ENCODE results near the gene CLDN14.

The CLDN14 gene

DNA sequence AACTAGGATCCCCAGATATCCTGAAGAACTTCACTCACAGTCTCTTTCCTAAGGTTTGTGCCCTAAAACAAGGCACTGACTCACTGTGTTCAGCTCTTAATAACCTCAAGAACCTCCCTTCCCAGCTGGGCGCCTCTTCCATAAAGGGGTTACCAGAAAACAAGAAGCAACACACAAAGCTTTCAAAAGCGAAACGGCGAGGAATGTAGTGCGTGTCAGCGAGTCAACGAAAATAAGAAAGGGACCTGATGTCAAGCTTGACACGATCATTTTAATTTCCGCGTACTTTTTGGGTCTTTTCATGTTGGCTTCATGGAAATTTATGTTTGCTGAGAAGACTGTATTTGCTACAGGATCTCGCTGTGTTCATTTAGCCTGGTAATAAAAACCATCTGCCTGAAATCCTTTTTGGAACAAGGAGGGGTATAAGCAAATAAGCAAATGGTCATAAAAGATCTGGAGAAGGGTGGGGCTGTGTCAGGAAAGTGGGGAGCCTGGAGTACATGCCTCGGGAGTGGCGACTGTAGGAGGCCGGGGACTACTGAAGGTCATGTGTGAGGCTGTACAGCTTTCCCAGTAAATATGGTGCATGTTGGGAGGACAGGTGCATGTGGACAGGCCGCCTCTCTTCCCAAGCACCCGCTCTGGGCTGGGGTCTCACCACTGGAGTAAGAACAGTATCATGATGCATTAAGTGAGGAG, 11.4 kb upstream of the CLDN14 start:
- ATAC-seq (replicated peaks; ENCODE audit: extremely low read depth, poor library complexity, severe bottlenecking) (no peak), DNase-seq (ENCODE audit: low spot score in 2 of 2) (no peak)
- H3K9me3 Mint-ChIP-seq: no peaks in the 10 kb centered on the region
- peaks cover 22% of the 10 kb centered on the region for H3K27me3 Mint-ChIP-seq
- no peak overlapping the region for H3K27ac Mint-ChIP-seq (ENCODE audit: low read depth)
- no peaks in the 10 kb centered on the region for H3K4me1 Mint-ChIP-seq
- no peak overlapping the region for H3K4me3 Mint-ChIP-seq
- no peaks in the 10 kb centered on the region for H3K36me3 Mint-ChIP-seq (ENCODE audit: insufficient read depth)

DNA sequence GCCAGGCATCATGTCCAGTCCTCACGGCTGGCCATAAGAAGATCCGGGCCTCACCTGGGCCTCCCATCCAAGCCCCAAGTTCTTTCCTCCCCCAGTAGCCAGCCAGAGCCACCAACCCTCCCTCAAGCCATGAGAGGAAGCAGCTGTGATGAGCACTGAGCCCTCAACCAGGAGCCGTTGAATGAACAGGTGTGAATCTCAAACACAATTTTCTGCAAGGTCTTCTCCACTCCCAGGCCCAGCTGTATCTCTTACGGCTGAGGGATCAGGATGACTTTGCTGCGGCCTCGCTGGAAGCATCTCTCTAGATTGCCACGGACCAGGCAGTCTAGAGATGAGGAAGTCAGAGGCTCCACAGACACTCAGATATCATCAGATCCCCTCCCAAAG, 9.8 kb upstream of the CLDN14 start:
- Mint-ChIP-seq H3K4me1 (no peaks in the 10 kb centered on the region), H3K36me3 (ENCODE audit: insufficient read depth) (no peaks in the 10 kb centered on the region), H3K4me3 (no peak overlapping the region), H3K27me3 (peaks cover 32% of the 10 kb centered on the region), H3K9me3 (no peaks in the 10 kb centered on the region), H3K27ac (ENCODE audit: low read depth) (no peak overlapping the region)
- DNase-seq (ENCODE audit: low spot score in 2 of 2): no peak
- no peak for ATAC-seq (replicated peaks; ENCODE audit: extremely low read depth, poor library complexity, severe bottlenecking)

DNA sequence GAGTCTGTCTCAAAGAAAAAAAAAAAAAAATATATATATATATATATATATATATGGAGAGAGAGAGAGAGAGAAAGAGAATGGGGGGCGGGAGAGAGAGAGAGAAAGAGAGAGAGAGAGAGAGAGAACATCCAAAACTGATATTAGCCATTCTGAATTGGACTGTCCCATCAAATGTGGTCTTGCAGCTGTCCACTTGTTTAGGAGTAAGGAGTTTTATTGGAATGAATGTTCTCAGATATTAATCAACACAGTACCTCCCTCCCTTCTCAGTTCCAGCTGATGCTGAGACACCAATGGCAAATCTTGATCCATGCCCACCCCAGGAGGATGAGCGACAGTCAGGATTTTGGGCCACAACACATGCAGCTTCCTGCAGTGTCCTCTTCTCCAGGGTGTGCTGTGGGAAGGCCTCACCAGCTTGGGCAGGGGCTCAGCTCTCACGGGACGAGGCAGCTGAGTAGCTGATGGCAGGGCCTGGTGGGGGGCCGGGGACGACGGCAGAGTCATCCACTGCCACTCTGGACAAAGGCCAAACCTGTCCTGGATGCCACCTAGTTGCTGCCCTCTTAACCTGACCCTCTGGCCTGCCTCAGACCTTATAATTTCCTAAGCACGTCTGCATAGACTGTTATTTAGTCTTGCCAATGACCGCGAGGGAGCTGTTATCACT, 9.3 kb upstream of the CLDN14 start:
- DNase-seq (ENCODE audit: low spot score in 2 of 2) (no peak), ATAC-seq (replicated peaks; ENCODE audit: extremely low read depth, poor library complexity, severe bottlenecking) (no peak)
- Mint-ChIP-seq H3K4me1 (no peaks in the 10 kb centered on the region), H3K36me3 (ENCODE audit: insufficient read depth) (no peaks in the 10 kb centered on the region), H3K27me3 (peaks cover 32% of the 10 kb centered on the region), H3K4me3 (no peak overlapping the region), H3K27ac (ENCODE audit: low read depth) (no peak overlapping the region), H3K9me3 (no peaks in the 10 kb centered on the region)

DNA sequence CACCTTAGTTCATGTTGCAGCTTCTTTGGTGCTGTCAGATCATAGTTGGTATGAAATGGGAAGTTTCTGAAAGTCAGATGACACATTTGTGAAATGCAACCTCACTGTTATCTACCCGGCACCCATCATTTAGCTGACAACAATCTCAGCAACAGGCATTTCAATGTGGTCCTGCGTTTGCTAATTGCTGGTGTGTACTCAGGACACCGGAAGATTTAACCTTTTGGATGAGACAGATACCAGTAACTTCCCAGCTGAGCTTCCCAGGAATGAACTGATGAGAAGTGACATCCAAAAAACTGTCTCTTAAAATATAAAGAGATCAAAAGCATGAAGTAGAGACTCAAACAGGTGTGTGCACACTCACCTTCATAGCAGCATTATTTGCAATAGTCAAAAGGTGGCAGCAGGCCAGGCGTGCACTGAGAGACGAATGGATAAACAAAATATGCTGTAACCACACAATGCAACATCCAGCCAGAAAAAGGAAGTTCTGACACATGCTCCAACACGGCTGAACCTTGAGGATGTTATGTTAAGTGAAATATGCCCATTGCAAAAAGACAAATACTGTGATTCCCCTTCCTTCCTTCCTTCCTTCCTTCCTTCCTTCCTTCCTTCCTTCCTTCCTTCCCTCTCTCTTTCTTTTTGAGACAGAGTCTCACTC, 7.9 kb upstream of the CLDN14 start:
- H3K4me3 Mint-ChIP-seq: no peak overlapping the region
- H3K9me3 Mint-ChIP-seq: no peaks in the 10 kb centered on the region
- H3K36me3 Mint-ChIP-seq (ENCODE audit: insufficient read depth): no peaks in the 10 kb centered on the region
- H3K27ac Mint-ChIP-seq (ENCODE audit: low read depth): no peak overlapping the region
- no peak for ATAC-seq (replicated peaks; ENCODE audit: extremely low read depth, poor library complexity, severe bottlenecking)
- H3K4me1 Mint-ChIP-seq: no peaks in the 10 kb centered on the region
- DNase-seq (ENCODE audit: low spot score in 2 of 2): no peak
- peaks cover 32% of the 10 kb centered on the region for H3K27me3 Mint-ChIP-seq

DNA sequence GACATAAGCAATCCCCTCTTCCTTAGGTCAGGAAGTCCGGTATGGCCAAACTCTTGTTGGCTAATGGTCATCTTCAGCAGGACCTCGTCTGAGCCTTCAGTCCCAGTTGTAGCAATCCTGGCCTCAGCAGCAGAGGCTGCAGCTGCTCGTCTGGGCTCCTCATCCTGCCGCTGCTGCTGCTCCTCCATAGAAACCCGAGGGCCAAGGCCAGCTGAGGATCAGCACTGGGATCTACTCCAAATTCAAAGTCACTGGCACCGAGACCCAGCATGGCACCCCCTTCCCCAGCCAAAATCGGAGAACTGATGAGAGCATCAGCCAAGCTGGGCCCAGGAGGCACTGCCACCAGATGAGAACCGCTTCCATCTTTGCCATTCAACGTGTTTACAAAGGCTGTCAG, 6.3 kb upstream of the CLDN14 start:
- no peaks in the 10 kb centered on the region for H3K9me3 Mint-ChIP-seq

DNA sequence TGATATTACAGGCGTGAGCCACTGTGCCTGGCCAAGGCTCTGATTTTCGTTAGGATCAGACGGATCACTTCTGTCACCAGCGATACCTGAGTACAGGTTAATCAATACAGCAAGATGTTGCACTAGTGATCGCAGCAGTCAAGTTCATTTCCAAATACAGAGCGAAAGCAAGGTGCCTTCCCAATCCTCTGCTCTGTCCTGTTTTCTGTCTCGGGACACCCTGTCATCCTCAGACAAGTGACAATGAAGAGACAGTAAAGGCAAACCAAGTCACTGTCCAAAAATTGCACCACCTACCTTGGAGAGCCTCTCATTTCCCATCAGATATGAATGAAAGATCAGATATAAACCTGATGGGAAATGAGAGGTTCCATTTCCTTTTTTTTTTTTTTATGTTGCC, 5.6 kb upstream of the CLDN14 start:
- Mint-ChIP-seq H3K27ac (ENCODE audit: low read depth) (no peak overlapping the region), H3K36me3 (ENCODE audit: insufficient read depth) (peaks cover 3% of the 10 kb centered on the region), H3K27me3 (peaks cover 20% of the 10 kb centered on the region), H3K4me3 (no peak overlapping the region), H3K4me1 (no peaks in the 10 kb centered on the region), H3K9me3 (no peaks in the 10 kb centered on the region)
- ATAC-seq (replicated peaks; ENCODE audit: extremely low read depth, poor library complexity, severe bottlenecking) (no peak), DNase-seq (ENCODE audit: low spot score in 2 of 2) (no peak)

More for the DNA sequence above, 6.3 kb upstream of the CLDN14 start:
- no peak for ATAC-seq (replicated peaks; ENCODE audit: extremely low read depth, poor library complexity, severe bottlenecking)
- Mint-ChIP-seq H3K36me3 (ENCODE audit: insufficient read depth) (no peaks in the 10 kb centered on the region), H3K4me3 (no peak overlapping the region), H3K27ac (ENCODE audit: low read depth) (no peak overlapping the region), H3K4me1 (no peaks in the 10 kb centered on the region), H3K27me3 (peaks cover 25% of the 10 kb centered on the region)
- DNase-seq (ENCODE audit: low spot score in 2 of 2): no peak

DNA sequence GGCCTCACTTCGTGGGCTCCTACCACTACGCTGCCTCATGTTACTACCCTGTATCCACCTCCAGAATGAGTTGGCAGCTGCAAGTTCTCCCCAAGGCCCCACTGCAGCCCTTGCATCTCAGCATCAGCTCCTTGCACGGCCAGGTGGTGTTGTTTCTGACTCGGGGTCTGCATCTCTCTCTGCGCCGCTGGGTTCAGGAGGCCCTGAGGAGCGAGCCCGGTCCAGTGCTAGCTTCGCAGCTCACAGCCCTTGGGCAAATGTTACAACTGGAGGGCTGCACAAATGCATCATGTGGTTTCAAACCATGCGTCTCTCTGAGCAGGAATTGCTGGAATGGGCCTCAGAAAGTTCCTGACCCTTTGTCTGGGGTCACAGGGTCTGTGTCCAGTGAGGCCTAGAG, 3.2 kb upstream of the CLDN14 start:
- Mint-ChIP-seq H3K4me3 (no peak overlapping the region), H3K9me3 (no peaks in the 10 kb centered on the region), H3K36me3 (ENCODE audit: insufficient read depth) (peaks cover 3% of the 10 kb centered on the region), H3K27ac (ENCODE audit: low read depth) (no peak overlapping the region), H3K27me3 (peaks cover 32% of the 10 kb centered on the region), H3K4me1 (no peaks in the 10 kb centered on the region)
- DNase-seq (ENCODE audit: low spot score in 2 of 2): no peak
- ATAC-seq (replicated peaks; ENCODE audit: extremely low read depth, poor library complexity, severe bottlenecking): no peak

DNA sequence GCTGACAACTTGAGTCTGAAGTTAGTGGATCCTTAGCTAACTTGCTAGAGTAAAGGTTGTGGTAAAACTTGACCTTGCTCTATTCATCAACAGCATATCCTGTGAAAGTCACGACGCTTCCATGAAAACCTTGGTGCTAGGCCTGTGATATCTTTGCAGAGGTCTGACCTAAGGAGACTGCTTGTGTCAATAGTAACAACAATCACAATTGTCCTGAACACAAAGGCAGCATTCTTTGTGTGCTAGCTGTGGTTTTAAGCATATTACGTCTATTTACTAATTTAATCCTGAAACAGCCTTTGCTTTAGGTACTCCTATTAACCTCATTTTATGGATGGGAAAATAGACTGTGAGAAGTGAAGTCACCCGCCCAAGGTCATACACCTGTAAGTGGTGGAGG, 2.8 kb upstream of the CLDN14 start:
- ATAC-seq (replicated peaks; ENCODE audit: extremely low read depth, poor library complexity, severe bottlenecking) (no peak), DNase-seq (ENCODE audit: low spot score in 2 of 2) (no peak)
- peaks cover 32% of the 10 kb centered on the region for H3K27me3 Mint-ChIP-seq
- H3K4me3 Mint-ChIP-seq: no peak overlapping the region
- H3K9me3 Mint-ChIP-seq: no peaks in the 10 kb centered on the region
- H3K4me1 Mint-ChIP-seq: no peaks in the 10 kb centered on the region
- peaks cover 3% of the 10 kb centered on the region for H3K36me3 Mint-ChIP-seq (ENCODE audit: insufficient read depth)
- no peak overlapping the region for H3K27ac Mint-ChIP-seq (ENCODE audit: low read depth)

DNA sequence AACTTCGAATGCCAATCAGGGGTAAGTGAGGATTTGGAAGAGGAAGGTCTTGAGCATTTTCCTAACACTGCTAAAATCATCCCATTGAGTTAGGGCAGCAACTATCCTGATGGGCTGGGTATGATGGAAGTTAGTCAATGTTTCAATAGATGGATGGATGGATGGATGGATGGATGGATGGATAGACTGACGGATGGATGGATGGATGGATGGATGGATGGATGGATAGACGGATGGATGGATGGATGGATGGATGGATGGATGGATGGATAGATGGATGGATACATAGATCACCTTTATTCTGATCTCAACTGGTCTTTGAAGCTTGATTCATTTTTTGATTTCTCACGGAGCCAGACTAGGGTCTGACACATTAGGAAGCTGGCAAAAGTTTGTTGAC, 2.3 kb upstream of the CLDN14 start:
- H3K4me1 Mint-ChIP-seq: no peaks in the 10 kb centered on the region
- peaks cover 31% of the 10 kb centered on the region for H3K27me3 Mint-ChIP-seq
- DNase-seq (ENCODE audit: low spot score in 2 of 2) (no peak), ATAC-seq (replicated peaks; ENCODE audit: extremely low read depth, poor library complexity, severe bottlenecking) (no peak)
- H3K27ac Mint-ChIP-seq (ENCODE audit: low read depth): no peak overlapping the region
- no peaks in the 10 kb centered on the region for H3K9me3 Mint-ChIP-seq
- H3K4me3 Mint-ChIP-seq: no peak overlapping the region
- peaks cover 3% of the 10 kb centered on the region for H3K36me3 Mint-ChIP-seq (ENCODE audit: insufficient read depth)

DNA sequence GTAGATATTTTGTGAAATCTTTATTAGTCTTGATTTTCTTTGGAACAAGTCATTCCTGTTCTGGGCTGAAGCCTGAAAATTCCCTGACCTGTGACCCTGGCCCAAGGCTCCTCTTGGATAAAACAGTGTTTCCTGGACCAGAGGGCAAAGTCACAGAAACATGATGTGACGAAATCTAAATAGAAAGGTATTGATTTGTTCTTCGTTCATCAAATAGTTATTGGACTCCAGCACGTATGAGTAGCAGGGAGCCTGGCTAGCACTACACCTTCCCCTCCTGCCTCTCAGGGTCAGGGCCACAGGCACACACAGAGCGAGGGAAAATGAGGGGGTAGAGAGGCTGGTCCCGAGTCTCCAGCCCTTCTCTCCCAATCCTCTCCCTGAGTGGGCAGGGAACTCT, 1.7 kb upstream of the CLDN14 start:
- no peak overlapping the region for H3K4me3 Mint-ChIP-seq

DNA sequence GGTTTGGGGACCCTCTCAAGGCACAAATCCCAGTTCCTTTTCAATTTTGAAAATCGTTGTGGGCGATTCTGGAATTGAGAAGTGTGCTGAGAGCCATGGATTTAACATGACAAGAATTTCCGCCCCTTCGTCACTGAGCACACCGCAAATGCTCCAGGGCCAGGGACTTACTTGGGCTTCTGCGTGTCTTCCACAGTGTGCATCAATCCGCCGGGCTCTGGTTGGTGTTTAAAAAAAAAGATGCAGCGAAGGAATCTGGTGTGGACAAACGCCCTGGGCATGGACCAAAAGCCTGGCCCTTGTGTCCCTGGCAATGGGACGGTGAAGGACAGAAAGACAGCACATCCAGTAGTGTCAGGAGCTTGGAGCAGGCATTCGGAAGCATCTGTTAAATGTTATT, 696 bp upstream of the CLDN14 start:
- no peak overlapping the region for H3K4me3 Mint-ChIP-seq
- no peak for DNase-seq (ENCODE audit: low spot score in 2 of 2)
- H3K4me1 Mint-ChIP-seq: no peaks in the 10 kb centered on the region
- H3K27me3 Mint-ChIP-seq: peaks cover 16% of the 10 kb centered on the region
- peaks cover 3% of the 10 kb centered on the region for H3K36me3 Mint-ChIP-seq (ENCODE audit: insufficient read depth)
- H3K9me3 Mint-ChIP-seq: no peaks in the 10 kb centered on the region
- no peak overlapping the region for H3K27ac Mint-ChIP-seq (ENCODE audit: low read depth)
- ATAC-seq (replicated peaks; ENCODE audit: extremely low read depth, poor library complexity, severe bottlenecking): no peak

More for the DNA sequence above, 1.7 kb upstream of the CLDN14 start:
- peaks cover 26% of the 10 kb centered on the region for H3K27me3 Mint-ChIP-seq
- DNase-seq (ENCODE audit: low spot score in 2 of 2) (no peak), ATAC-seq (replicated peaks; ENCODE audit: extremely low read depth, poor library complexity, severe bottlenecking) (no peak)
- H3K27ac Mint-ChIP-seq (ENCODE audit: low read depth): no peak overlapping the region
- H3K9me3 Mint-ChIP-seq: no peaks in the 10 kb centered on the region
- peaks cover 3% of the 10 kb centered on the region for H3K36me3 Mint-ChIP-seq (ENCODE audit: insufficient read depth)
- H3K4me1 Mint-ChIP-seq: no peaks in the 10 kb centered on the region

DNA sequence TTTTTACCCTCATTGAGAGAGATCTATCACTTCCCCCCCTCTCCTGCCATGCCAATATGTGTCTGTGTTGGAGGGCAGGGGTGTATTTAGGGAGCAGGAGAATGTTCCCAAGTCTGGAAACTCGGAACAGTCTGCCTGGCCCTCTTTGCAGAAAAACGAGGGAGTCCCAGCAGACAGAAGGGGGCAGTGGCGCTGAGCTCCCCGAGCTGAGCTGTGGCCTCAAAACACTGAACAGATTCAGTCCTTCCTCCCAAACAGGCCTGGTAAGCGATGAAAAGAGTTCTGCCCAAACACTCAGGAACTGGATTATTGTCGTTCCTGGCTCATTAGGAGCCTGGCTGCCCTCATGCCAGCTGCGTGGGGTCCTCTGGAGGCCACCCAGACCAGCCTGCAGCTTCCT, 981 bp downstream of the CLDN14 start:
- no peak overlapping the region for H3K27ac Mint-ChIP-seq (ENCODE audit: low read depth)
- no peak overlapping the region for H3K4me3 Mint-ChIP-seq
- H3K4me1 Mint-ChIP-seq: no peaks in the 10 kb centered on the region
- peaks cover 24% of the 10 kb centered on the region for H3K27me3 Mint-ChIP-seq
- ATAC-seq (replicated peaks; ENCODE audit: extremely low read depth, poor library complexity, severe bottlenecking): no peak
- no peak for DNase-seq (ENCODE audit: low spot score in 2 of 2)
- H3K36me3 Mint-ChIP-seq (ENCODE audit: insufficient read depth): peaks cover 3% of the 10 kb centered on the region
- H3K9me3 Mint-ChIP-seq: no peaks in the 10 kb centered on the region

DNA sequence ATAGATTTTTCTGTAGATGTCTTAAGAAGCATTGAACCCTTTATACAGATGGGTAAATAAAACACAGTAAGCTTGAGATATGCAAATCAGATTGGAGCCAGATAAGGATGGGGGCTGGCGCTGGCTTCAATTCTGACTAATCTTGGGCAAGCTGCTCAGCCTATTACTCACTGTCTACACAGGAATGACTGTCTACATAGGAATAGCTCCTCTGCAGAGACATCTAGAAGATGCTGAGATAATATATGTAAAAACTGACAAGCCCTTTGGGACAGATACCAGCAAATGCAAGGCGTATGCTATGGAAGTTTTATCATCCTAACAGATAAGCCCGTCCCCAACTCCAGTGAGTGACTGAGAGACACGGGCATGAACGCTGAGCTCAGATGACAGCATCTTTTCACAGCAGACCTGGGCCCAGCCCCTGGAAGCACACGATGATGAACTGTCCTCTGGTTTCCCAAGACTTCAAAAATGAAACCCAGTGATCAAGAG, 1.7 kb downstream of the CLDN14 start:
- no peak overlapping the region for H3K27ac Mint-ChIP-seq (ENCODE audit: low read depth)
- no peaks in the 10 kb centered on the region for H3K4me1 Mint-ChIP-seq
- H3K9me3 Mint-ChIP-seq: no peaks in the 10 kb centered on the region
- peaks cover 31% of the 10 kb centered on the region for H3K27me3 Mint-ChIP-seq
- ATAC-seq (replicated peaks; ENCODE audit: extremely low read depth, poor library complexity, severe bottlenecking) (no peak), DNase-seq (ENCODE audit: low spot score in 2 of 2) (no peak)
- peaks cover 3% of the 10 kb centered on the region for H3K36me3 Mint-ChIP-seq (ENCODE audit: insufficient read depth)
- H3K4me3 Mint-ChIP-seq: no peak overlapping the region

Data from central memory CD8-positive, alpha-beta T cell (primary cell).